NT2/D1 (cell line): ENCODE results near the gene SLC26A4.
"Not testable (repeated sequence)": the region's sequence is repeated elsewhere in the genome, so short reads cannot be mapped to it uniquely, and the experiment has no call there.

ENCODE experiments used
- DNase-seq: peaks from one replicate; pipeline ENCODE4 v3.0.0-alpha.2; 2011; ENCODE audit warnings: low read depth, low spot score
- H3K27me3 ChIP-seq: 2 replicates; pipeline ENCODE4 v1.6.0; 2011; ENCODE audit warnings: mild to moderate bottlenecking; ENCODE audit not compliant: insufficient read length, insufficient read depth
- H3K36me3 ChIP-seq: 2 replicates; pipeline ENCODE4 v1.6.1; 2011; ENCODE audit warnings: mild to moderate bottlenecking, low read length, mixed read lengths; ENCODE audit not compliant: insufficient read depth, insufficient read length
- H3K4me1 ChIP-seq: 2 replicates; pipeline ENCODE4 v1.5.1; 2011; ENCODE audit not compliant: insufficient read depth, insufficient read length
- H3K4me3 ChIP-seq: 2 replicates; pipeline ENCODE4 v1.5.1; 2011; ENCODE audit warnings: low read depth; ENCODE audit not compliant: insufficient read length
- H3K9ac ChIP-seq: 2 replicates; pipeline ENCODE4 v1.6.0; 2011; ENCODE audit warnings: low read depth; ENCODE audit not compliant: insufficient read length
- H3K9me3 ChIP-seq: 2 replicates; pipeline ENCODE4 v1.5.1; 2011; ENCODE audit warnings: mild to moderate bottlenecking, low read length; ENCODE audit not compliant: insufficient read depth
- SUZ12 ChIP-seq: IDR thresholded peaks from 2 replicates; pipeline ENCODE4 v1.6.1; 2011; ENCODE audit not compliant: insufficient read length, insufficient read depth; ENCODE audit errors: extremely low read depth
- YY1 ChIP-seq: IDR thresholded peaks from 2 replicates; pipeline ENCODE4 v1.6.1; 2011; ENCODE audit not compliant: insufficient read length, insufficient read depth
- ZNF274 ChIP-seq: IDR thresholded peaks from 2 replicates; pipeline ENCODE4 v1.6.1; 2011; ENCODE audit warnings: mild to moderate bottlenecking, low read depth, low read length

The SLC26A4 gene

DNA sequence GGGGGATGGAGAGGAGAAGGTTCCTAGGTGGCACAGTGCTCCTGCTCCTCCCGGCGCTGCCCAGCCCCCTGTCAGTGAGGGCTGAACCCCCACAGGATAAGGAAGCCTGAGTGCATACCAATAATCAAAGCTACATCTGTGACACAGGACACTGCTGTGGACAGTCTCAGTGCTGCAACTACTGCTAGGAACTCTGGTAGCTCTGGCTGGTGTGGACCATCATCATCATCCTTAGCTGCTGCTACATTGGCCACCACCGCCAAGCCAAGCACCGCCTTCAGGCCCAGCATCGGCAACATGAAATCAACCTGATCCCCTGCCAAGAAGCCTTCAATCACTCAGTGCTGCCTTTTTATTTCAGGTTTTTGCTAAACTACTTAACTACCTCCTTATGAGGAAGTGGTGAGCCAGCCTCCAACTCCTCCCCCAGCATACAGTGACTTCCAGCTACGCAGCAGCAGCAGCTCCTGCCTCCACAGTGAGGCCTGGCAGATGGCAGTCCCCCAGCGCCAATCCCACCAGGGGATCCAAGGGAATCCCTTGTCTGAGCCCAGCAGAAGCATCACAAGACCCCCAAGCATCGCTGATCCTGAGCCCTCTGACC lies 32.1 kb upstream of the SLC26A4 start:
- TF ChIP-seq ZNF274 (no peak), SUZ12 (no peak), YY1 (no peak)
- Histone ChIP-seq H3K9ac (no peak overlapping the region), H3K4me3 (no peak overlapping the region), H3K36me3 (no peaks in the 10 kb centered on the region), H3K9me3 (no peaks in the 10 kb centered on the region), H3K4me1 (no peaks in the 10 kb centered on the region), H3K27me3 (no peaks in the 10 kb centered on the region)
- no peak for DNase-seq

DNA sequence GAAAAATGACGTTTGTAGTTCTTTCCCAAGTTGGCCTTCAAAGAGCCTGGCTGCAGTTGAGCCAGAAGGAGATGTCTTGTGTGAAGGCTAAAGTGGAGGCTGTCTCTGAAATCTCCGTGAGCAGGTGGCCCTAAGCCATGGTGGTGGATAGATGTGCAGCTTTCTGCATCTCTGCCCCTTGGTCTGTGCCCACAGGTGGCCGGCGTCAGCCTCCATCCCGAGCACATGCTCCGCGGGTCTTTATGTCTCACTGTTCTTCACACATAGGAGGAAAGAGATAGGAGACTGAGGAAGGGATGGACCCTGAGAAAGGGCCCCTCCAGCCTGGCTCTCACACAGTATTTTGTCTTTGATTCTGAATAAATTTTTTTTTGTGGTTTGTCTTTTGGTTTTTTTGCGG lies 30.3 kb upstream of the SLC26A4 start:
- TF ChIP-seq ZNF274 (no peak), YY1 (no peak), SUZ12 (no peak)
- Histone ChIP-seq H3K9me3 (no peaks in the 10 kb centered on the region), H3K4me1 (no peaks in the 10 kb centered on the region)

DNA sequence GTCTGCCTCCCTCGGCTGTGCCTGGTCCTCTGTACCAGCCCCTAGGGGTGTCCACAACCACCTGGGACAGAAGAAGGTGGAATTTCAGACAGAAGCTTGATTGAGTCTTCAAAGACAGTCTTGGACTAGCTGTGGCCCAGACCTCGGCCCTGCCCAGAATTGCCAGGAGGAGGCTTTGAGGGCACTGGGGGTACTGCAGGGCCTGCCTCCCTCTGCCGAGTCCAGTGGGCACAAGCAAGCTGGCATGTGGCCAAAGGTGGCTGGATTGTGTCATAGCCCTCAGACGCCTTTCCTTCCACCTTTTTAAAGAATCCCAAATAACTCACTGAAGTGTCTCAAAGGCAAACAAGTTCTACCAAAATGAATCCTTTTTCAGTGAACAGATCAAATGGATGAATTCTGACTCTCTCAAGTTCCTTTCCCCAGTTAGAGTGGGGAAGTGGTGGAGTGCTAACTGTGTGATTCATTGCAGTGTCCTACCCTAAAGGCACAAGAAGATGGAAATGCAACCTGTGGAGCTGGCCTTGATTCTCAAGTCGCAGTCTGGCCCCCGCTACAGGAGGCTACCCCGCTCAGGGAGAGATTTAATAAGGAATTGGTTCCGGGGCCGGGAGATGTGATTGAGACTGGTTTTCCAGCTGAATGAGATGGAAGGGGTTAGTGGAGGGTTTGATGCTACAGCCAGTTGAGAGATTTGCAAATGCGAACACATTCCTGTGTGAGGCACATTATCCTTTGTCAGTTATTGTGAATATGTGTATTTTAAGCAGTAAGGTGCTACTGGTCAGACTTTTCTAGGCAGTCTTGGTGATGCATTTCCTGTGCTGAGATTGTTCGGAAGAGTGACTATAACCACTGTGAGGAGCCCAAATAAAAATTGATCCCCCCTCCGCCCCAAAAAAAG lies 28.8 kb upstream of the SLC26A4 start:
- no peak for DNase-seq
- no peak for TF ChIP-seq YY1
- TF ChIP-seq ZNF274: no peak
- no peak for TF ChIP-seq SUZ12
- no peaks in the 10 kb centered on the region for H3K4me1 ChIP-seq
- H3K27me3 ChIP-seq: no peaks in the 10 kb centered on the region
- no peaks in the 10 kb centered on the region for H3K36me3 ChIP-seq
- H3K9me3 ChIP-seq: no peaks in the 10 kb centered on the region
- H3K9ac ChIP-seq: no peak overlapping the region
- no peak overlapping the region for H3K4me3 ChIP-seq

More for the DNA sequence above, 30.3 kb upstream of the SLC26A4 start:
- Histone ChIP-seq H3K27me3 (no peaks in the 10 kb centered on the region), H3K36me3 (no peaks in the 10 kb centered on the region), H3K9ac (no peak overlapping the region), H3K4me3 (no peak overlapping the region)
- DNase-seq: no peak

DNA sequence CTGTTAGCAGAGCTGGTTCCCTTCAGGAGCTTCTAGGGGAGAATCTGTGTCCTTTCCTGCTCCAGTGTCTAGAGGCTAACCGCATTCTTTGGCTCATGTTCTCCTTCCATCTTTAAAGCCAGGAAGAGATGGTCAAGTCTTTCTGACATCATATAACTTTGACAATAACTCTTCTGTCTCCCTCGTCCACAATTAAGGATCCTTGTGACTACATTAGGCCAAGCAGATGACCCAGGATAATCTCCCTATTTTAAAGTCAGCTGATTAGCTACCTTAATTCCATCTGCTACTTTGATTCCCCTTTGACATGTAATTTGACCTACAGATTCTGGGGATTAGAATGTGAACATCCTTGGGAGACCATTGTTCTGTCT lies 28.1 kb upstream of the SLC26A4 start:
- Histone ChIP-seq H3K9ac (no peak overlapping the region), H3K9me3 (no peaks in the 10 kb centered on the region)
- DNase-seq: no peak

DNA sequence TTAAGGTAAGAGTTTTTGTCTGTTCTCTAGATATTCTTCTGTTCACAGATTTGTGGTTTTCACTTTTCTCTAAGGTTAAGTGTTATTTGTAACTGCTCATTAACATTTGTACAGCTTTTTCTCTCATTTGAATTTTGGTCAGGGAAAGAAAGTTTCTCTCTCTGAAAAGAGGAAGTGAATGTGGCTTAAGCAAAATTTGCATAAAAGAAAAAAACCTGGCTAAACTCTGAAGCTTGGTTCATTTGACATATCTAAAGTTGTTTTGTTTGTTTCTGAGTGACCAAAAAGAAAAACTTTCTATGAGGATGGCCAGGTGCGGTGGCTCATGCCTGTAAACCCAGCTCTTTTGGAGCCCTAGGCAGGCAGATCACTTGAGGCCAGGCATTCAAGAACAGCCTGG lies 22.0 kb upstream of the SLC26A4 start:
- H3K9ac ChIP-seq: no peak overlapping the region
- no peaks in the 10 kb centered on the region for H3K27me3 ChIP-seq
- H3K4me1 ChIP-seq: no peaks in the 10 kb centered on the region
- no peaks in the 10 kb centered on the region for H3K9me3 ChIP-seq
- no peak overlapping the region for H3K4me3 ChIP-seq
- TF ChIP-seq YY1: no peak
- TF ChIP-seq ZNF274: no peak
- no peaks in the 10 kb centered on the region for H3K36me3 ChIP-seq
- no peak for DNase-seq

More for the DNA sequence above, 28.1 kb upstream of the SLC26A4 start:
- H3K27me3 ChIP-seq: no peaks in the 10 kb centered on the region
- no peak overlapping the region for H3K4me3 ChIP-seq
- no peaks in the 10 kb centered on the region for H3K4me1 ChIP-seq
- TF ChIP-seq ZNF274 (no peak), YY1 (no peak), SUZ12 (no peak)
- no peaks in the 10 kb centered on the region for H3K36me3 ChIP-seq

DNA sequence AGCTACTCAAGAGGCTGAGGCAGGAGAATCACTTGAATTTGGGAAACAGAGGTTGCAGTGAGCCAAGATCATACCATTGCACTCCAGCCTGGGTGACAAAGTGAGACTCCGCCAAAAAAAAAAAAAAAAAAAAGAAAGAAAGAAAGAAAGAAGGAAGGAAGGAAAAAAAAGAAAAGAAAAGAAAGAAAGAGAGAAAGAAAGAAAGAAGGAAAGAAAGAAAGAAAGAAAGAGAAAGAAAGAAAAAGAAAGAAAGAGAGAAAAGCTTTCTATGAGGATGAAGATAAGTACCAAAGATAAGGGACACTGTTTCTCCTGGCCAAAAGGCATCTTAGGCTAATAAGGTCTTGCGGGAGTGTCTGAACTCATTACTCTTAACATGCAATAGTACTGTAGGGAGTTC lies 21.6 kb upstream of the SLC26A4 start:
- H3K9ac ChIP-seq, H3K36me3 ChIP-seq, H3K4me1 ChIP-seq, H3K27me3 ChIP-seq, H3K9me3 ChIP-seq, H3K4me3 ChIP-seq, DNase-seq: not testable (repeated sequence)

DNA sequence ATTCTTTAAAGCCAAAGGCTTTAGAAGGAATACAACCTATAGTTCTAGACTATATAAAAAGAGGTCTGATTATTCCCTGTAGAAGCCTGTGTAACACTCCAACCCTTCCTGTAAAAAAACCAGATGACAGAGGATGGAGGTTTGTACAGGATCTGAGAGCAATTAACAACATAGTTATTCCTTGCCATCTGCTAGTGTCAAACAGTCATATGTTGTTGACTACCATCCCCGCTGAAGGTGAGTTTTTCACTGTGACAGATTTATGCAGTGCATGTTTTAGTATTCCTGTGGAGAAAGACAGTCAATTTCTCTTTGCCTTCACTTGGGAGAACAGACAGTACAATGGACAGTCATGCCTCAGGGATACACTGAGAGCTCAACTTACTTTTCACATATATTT lies 19.0 kb upstream of the SLC26A4 start:
- Histone ChIP-seq H3K27me3 (no peaks in the 10 kb centered on the region), H3K36me3 (no peaks in the 10 kb centered on the region), H3K4me1 (no peaks in the 10 kb centered on the region), H3K4me3 (no peak overlapping the region), H3K9me3 (no peaks in the 10 kb centered on the region), H3K9ac (no peak overlapping the region)
- TF ChIP-seq YY1: no peak
- DNase-seq: no peak

DNA sequence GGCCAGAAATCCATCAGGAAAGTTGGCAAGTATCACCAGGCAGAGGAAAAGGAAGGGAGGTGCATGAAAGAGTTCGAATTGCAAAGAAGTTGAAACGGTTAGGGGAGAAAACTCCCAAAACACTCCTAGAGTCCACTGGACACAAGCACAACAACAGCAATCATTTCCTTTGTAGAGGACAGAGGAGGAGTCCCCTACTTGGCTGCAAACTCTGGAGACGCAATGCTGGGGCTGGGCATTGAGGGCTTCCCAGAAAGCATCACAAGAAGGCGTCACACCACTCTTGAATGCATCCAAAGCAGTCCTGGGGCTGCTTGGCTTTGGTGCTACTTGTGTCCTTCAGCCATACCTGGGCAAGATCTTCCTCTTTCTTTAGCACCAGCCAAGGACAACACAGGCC lies 18.1 kb upstream of the SLC26A4 start:
- TF ChIP-seq SUZ12 (no peak), YY1 (no peak)
- DNase-seq: no peak
- Histone ChIP-seq H3K9me3 (no peaks in the 10 kb centered on the region), H3K27me3 (no peaks in the 10 kb centered on the region), H3K36me3 (no peaks in the 10 kb centered on the region), H3K9ac (no peak overlapping the region), H3K4me3 (no peak overlapping the region), H3K4me1 (no peaks in the 10 kb centered on the region)
